HepG2 (cell line): Measurements from ENCODE around the gene SIAH2. TPM values are rescaled to one million over a fixed set of nuclear protein-coding genes. Genes with fewer than 3 reads are reported as not detected.
A peak's percentile ranks its signal among the peaks of the same experiment; 100 is the strongest.

Experiments used
- AHR ChIP-seq: IDR thresholded peaks from 2 replicates; pipeline ENCODE4 v1.6.1; 2018; ENCODE audit warnings: missing genetic modification reagents, missing compliant biosample characterization
- BHLHE40 ChIP-seq: IDR thresholded peaks from 2 replicates; pipeline ENCODE4 v1.6.1; 2011; ENCODE audit warnings: low read length, improper control_type of control experiment
- FOSL1 ChIP-seq: sonication (generic); formaldehyde crosslinking; IDR thresholded peaks from 2 replicates; pipeline ENCODE4 v1.9.0; 2021; ENCODE audit warnings: missing genetic modification reagents, borderline replicate concordance
- FOXO4 ChIP-seq: sonication (generic); formaldehyde crosslinking; conservative IDR thresholded peaks from 2 replicates; pipeline ENCODE4 v1.8.1; 2023; ENCODE audit warnings: missing genetic modification reagents
- GTF3A ChIP-seq: sonication (generic); formaldehyde crosslinking; conservative IDR thresholded peaks from 2 replicates; pipeline ENCODE4 v1.4.0; 2020; ENCODE audit warnings: mild to moderate bottlenecking, missing genetic modification reagents
- MTF2 ChIP-seq: sonication (generic); formaldehyde crosslinking; IDR thresholded peaks from 2 replicates; pipeline ENCODE4 v1.5.0; 2020; ENCODE audit warnings: missing genetic modification reagents, borderline replicate concordance
- MXD4 ChIP-seq: IDR thresholded peaks from 2 replicates; pipeline ENCODE4 v1.6.1; 2016; ENCODE audit warnings: mild to moderate bottlenecking, missing biosample characterization, missing genetic modification reagents
- PLRG1 ChIP-seq: fragments of 450-650 bp; conservative IDR thresholded peaks from 2 replicates; pipeline ENCODE4 v1.6.1; 2016
- RBM39 ChIP-seq: fragments of 200-400 bp; formaldehyde crosslinking; IDR thresholded peaks from one replicate; pipeline ENCODE4 v1.6.1; 2018; ENCODE audit warnings: antibody characterized with exemption, mild to moderate bottlenecking, low read depth, low read length; ENCODE audit not compliant: poor library complexity, severe bottlenecking
- SPEN ChIP-seq: sonication (generic); formaldehyde crosslinking; IDR thresholded peaks from 2 replicates; pipeline ENCODE4 v1.5.1; 2020; ENCODE audit warnings: low read depth, mild to moderate bottlenecking, missing genetic modification reagents
- STAG1 ChIP-seq: sonication (generic); formaldehyde crosslinking; IDR thresholded peaks from 2 replicates; pipeline ENCODE4 v1.4.0; 2020; ENCODE audit warnings: missing genetic modification reagents
- STAT5B ChIP-seq: sonication (generic); formaldehyde crosslinking; IDR thresholded peaks from 2 replicates; pipeline ENCODE4 v1.4.0; 2020; ENCODE audit warnings: missing genetic modification reagents
- STAT6 ChIP-seq: sonication (generic); formaldehyde crosslinking; IDR thresholded peaks from 2 replicates; pipeline ENCODE4 v1.4.0; 2020; ENCODE audit warnings: missing genetic modification reagents, mild to moderate bottlenecking, borderline replicate concordance
- TBX2 ChIP-seq: sonication (generic); formaldehyde crosslinking; IDR thresholded peaks from 2 replicates; pipeline ENCODE4 v1.5.0; 2020; ENCODE audit warnings: missing genetic modification reagents, mild to moderate bottlenecking, borderline replicate concordance
- TMF1 ChIP-seq: sonication (generic); formaldehyde crosslinking; IDR thresholded peaks from 2 replicates; pipeline ENCODE4 v1.8.1; 2022; ENCODE audit warnings: low read depth, missing genetic modification reagents
- TOPORS ChIP-seq: sonication (generic); formaldehyde crosslinking; IDR thresholded peaks from 2 replicates; pipeline ENCODE4 v1.8.0; 2023; ENCODE audit warnings: mild to moderate bottlenecking, missing genetic modification reagents
- TRIM24 ChIP-seq: sonication (generic); formaldehyde crosslinking; IDR thresholded peaks from 2 replicates; pipeline ENCODE4 v1.8.0; 2022; ENCODE audit warnings: mild to moderate bottlenecking, missing genetic modification reagents
- ZBTB1 ChIP-seq: sonication (generic); formaldehyde crosslinking; IDR thresholded peaks from 2 replicates; pipeline ENCODE4 v1.4.0; 2020; ENCODE audit warnings: missing genetic modification reagents, borderline replicate concordance
- ZNF30 ChIP-seq: sonication (generic); formaldehyde crosslinking; IDR thresholded peaks from 2 replicates; pipeline ENCODE4 v1.5.0; 2020; ENCODE audit warnings: mild to moderate bottlenecking, missing genetic modification reagents
- ZNF333 ChIP-seq: sonication (generic); formaldehyde crosslinking; IDR thresholded peaks from 2 replicates; pipeline ENCODE4 v1.4.0; 2020; ENCODE audit warnings: mild to moderate bottlenecking, missing genetic modification reagents, borderline replicate concordance
- ZNF343 ChIP-seq: sonication (generic); formaldehyde crosslinking; IDR thresholded peaks from 2 replicates; pipeline ENCODE4 v1.4.0; 2020; ENCODE audit warnings: mild to moderate bottlenecking, missing genetic modification reagents
- ZNF512 ChIP-seq: sonication (generic); formaldehyde crosslinking; IDR thresholded peaks from 2 replicates; pipeline ENCODE4 v1.4.0; 2020; ENCODE audit warnings: mild to moderate bottlenecking, missing genetic modification reagents
- ZNF605 ChIP-seq: sonication (generic); formaldehyde crosslinking; IDR thresholded peaks from 2 replicates; pipeline ENCODE4 v1.8.0; 2022; ENCODE audit warnings: mild to moderate bottlenecking, missing genetic modification reagents
- ZNF75D ChIP-seq: sonication (generic); formaldehyde crosslinking; IDR thresholded peaks from 2 replicates; pipeline ENCODE4 v1.8.1; 2023; ENCODE audit warnings: missing genetic modification reagents, mild to moderate bottlenecking, borderline replicate concordance
- polyA plus RNA-seq, 8 experiments: library from polyadenylated mRNA; depleted of rRNA in 3 of 8; stranded (reverse) in 7 of 8; unstranded in 1 of 8; fragments of >200 nt; fragmentation: Illumina TruSeq in 4 of 8; extraction: Trizol in 4 of 8; gene quantifications; 2 replicates each; pipeline versions ENCODE4 v1.2.1 to v1.2.3, GENCODE V29; 2011 to 2016; ENCODE audit warnings: low read depth in 4 of 8, missing spikeins in 1 of 8, mixed read lengths in 1 of 8; ENCODE audit not compliant: insufficient read depth in 1 of 8
- total RNA-seq, 5 experiments: library from RNA; depleted of rRNA; stranded (reverse); fragments of >200 nt; fragmentation: Illumina TruSeq; extraction: Trizol; gene quantifications; 2 replicates each; pipeline ENCODE4 v1.2.3, GENCODE V29; 2016; ENCODE audit warnings: low read depth in 1 of 5

Gene SIAH2
- total and polyA plus RNA-seq, 2 of the 13 experiments (the other 11 are each of a cell fraction or from before 2014, with no cell fraction given): 71.8 to 117 TPM

GRCh38 chr3:150779402-150779858, 16.5 kb upstream of the SIAH2 start (continued):
- TF ChIP-seq ZNF343 (CRISPR knock-in tag): no peak
- TF ChIP-seq TRIM24: no peak
- TF ChIP-seq ZBTB1: no peak
- TF ChIP-seq RBM39: no peak
- 0 out of 2 replicates have a peak, but pooled peaks have one; percentile 37 for TF ChIP-seq TBX2 (CRISPR knock-in tag)
- TF ChIP-seq AHR (CRISPR knock-in tag): no peak
- TF ChIP-seq GTF3A (CRISPR knock-in tag): no peak
- no peak for TF ChIP-seq MTF2 (CRISPR knock-in tag)
- TF ChIP-seq STAT6 (CRISPR knock-in tag): no peak
- TF ChIP-seq ZNF333 (CRISPR knock-in tag): no peak
- no peak for TF ChIP-seq ZNF75D (CRISPR knock-in tag)
- no peak for TF ChIP-seq TOPORS (CRISPR knock-in tag)
- no peak for TF ChIP-seq BHLHE40
- peak; percentile 80 for TF ChIP-seq STAG1 (CRISPR knock-in tag)
- no peak for TF ChIP-seq FOSL1 (CRISPR knock-in tag)
- TF ChIP-seq MXD4 (CRISPR knock-in tag): 0 out of 2 replicates have a peak, but pooled peaks have one; percentile 54
- TF ChIP-seq SPEN: no peak
- TF ChIP-seq PLRG1: no peak
- no peak for TF ChIP-seq STAT5B (CRISPR knock-in tag)
- no peak for TF ChIP-seq ZNF512 (CRISPR knock-in tag)
- no peak for TF ChIP-seq FOXO4 (CRISPR knock-in tag)
- no peak for TF ChIP-seq ZNF30 (CRISPR knock-in tag)
- no peak for TF ChIP-seq TMF1 (CRISPR knock-in tag)
- TF ChIP-seq ZNF605 (CRISPR knock-in tag): no peak
